K562 (cell line): Measurements from ENCODE around the gene GABPB2. TPM values are rescaled to one million over a fixed set of nuclear protein-coding genes. Genes with fewer than 3 reads are reported as not detected.

Experiments used
- ATAC-seq: fragments of 200-7000 bp; cut with Tn5 transposase; 3 replicates; pipeline ENCODE4 v1.9.1; 2020; ENCODE audit warnings: moderate library complexity
- BruUV-seq: library from RNA; stranded (reverse); fragments of 400-500 nt; replicated peaks from 2 replicates; lab custom pipeline; 2021; lab: Mats Ljungman, UMichigan
- CTCF ChIA-PET: fragments of 300-600 bp; formaldehyde crosslinking; extraction: SDS; loops from one replicate; lab custom pipeline; 2021; ENCODE audit warnings: low intra/inter-chr PET ratio; lab: Yijun Ruan, JAX
- POLR2A ChIA-PET: fragments of 300-600, 350-650 bp; sonication (Branson Sonifier 250); formaldehyde crosslinking; extraction: SDS; loops from one replicate; lab custom pipeline; 2021; ENCODE audit warnings: antibody characterized with exemption, inconsistent platforms; lab: Yijun Ruan, JAX
- DNase-seq, 4 experiments: peaks; one replicate each; pipeline versions ENCODE4 v3.0.0 to v3.0.0-alpha.2; 2011 to 2018; ENCODE audit warnings: low spot score in 3 of 4, mixed read lengths in 3 of 4; ENCODE audit errors: extremely low read depth in 1 of 4
- FAIRE-seq: peaks from 2 replicates; lab custom pipeline; 2011; peaks lifted over from hg19 to GRCh38; lab: Jason Lieb, UNC
- H2AFZ ChIP-seq: 2 replicates; pipeline ENCODE4 v1.6.0; 2011; ENCODE audit warnings: low read depth, low read length, control low read depth, inconsistent platforms
- H3K27ac ChIP-seq: fragments of 200-600 bp; 3 replicates; pipeline ENCODE4 v1.8.0; 2011; ENCODE audit warnings: low read depth, mild to moderate bottlenecking, control low read depth, inconsistent platforms, low read length, moderate library complexity, mixed read lengths; ENCODE audit errors: extremely low read depth
- H3K27me3 ChIP-seq, 2 experiments: fragments of 300-600 bp in 1 of 2; 2 replicates in 1 of 2; 3 replicates in 1 of 2; pipeline versions ENCODE4 v1.6.0 to v1.8.0; 2011; ENCODE audit warnings: inconsistent platforms in 2 of 2, low read length in 2 of 2, mild to moderate bottlenecking in 1 of 2, mixed read lengths in 1 of 2, moderate library complexity in 1 of 2; ENCODE audit not compliant: control insufficient read depth in 2 of 2, insufficient read depth in 2 of 2
- H3K36me3 ChIP-seq: fragments of 300-600 bp; 3 replicates; pipeline ENCODE4 v1.8.0; 2011; ENCODE audit warnings: mild to moderate bottlenecking, low read length, inconsistent platforms; ENCODE audit not compliant: control insufficient read depth, insufficient read depth
- H3K4me1 ChIP-seq, 2 experiments: fragments of 200-600 bp in 1 of 2; replicated peaks in 1 of 2; 2 replicates in 1 of 2; 3 replicates in 1 of 2; pipeline versions ENCODE4 v1.5.1 to v1.8.0; 2011; ENCODE audit warnings: inconsistent platforms in 2 of 2, low read length in 2 of 2, mild to moderate bottlenecking in 1 of 2, mixed read lengths in 1 of 2, moderate library complexity in 1 of 2; ENCODE audit not compliant: control insufficient read depth in 2 of 2, insufficient read depth in 2 of 2
- H3K4me2 ChIP-seq: 2 replicates; pipeline ENCODE4 v1.6.1; 2011; ENCODE audit warnings: low read length, control low read depth, inconsistent platforms, mixed read lengths; ENCODE audit not compliant: insufficient read depth
- H3K4me3 ChIP-seq: fragments of 200-600 bp; sonication (generic), shearing (Covaris generic); 2 replicates; pipeline ENCODE4 v1.5.1; 2016; ENCODE audit warnings: control low read depth, inconsistent platforms
- H3K79me2 ChIP-seq: fragments of 200-600 bp; 3 replicates; pipeline ENCODE4 v1.8.0; 2011; ENCODE audit warnings: low read length, inconsistent platforms; ENCODE audit not compliant: control insufficient read depth, insufficient read depth
- H3K9ac ChIP-seq, 2 experiments: 2 replicates each; pipeline versions ENCODE4 v1.6.0 to v1.6.1; 2011; ENCODE audit warnings: low read depth in 2 of 2, low read length in 2 of 2, control low read depth in 1 of 2, inconsistent platforms in 1 of 2, mild to moderate bottlenecking in 1 of 2, mixed read lengths in 1 of 2; ENCODE audit not compliant: insufficient read depth in 1 of 2
- H3K9me1 ChIP-seq: one replicate; pipeline ENCODE4 v1.6.0; 2011; ENCODE audit warnings: inconsistent platforms, mild to moderate bottlenecking, low read length, moderate library complexity; ENCODE audit not compliant: control insufficient read depth, insufficient read depth
- H3K9me3 ChIP-seq: replicated peaks from 2 replicates; pipeline ENCODE4 v1.5.1; 2011; ENCODE audit warnings: low read depth, low read length, inconsistent platforms; ENCODE audit not compliant: control insufficient read depth, insufficient read depth
- H4K20me1 ChIP-seq: replicated peaks from 2 replicates; pipeline ENCODE4 v1.6.1; 2011; ENCODE audit warnings: low read length, inconsistent platforms, mixed read lengths; ENCODE audit not compliant: control insufficient read depth, insufficient read depth
- FOXJ3 ChIP-seq: sonication (generic); formaldehyde crosslinking; IDR thresholded peaks from 2 replicates; pipeline ENCODE4 v1.4.0; 2020; ENCODE audit warnings: mild to moderate bottlenecking, missing genetic modification reagents
- WGBS: fragments of 100-300 bp; shearing (Covaris generic); methylation state at CpG from one replicate; pipeline ENCODE4 v1.1.6; 2016; ENCODE audit warnings: low coverage, mixed read lengths; ENCODE audit not compliant: insufficient coverage; ENCODE audit errors: missing lambda C conversion rate; 5-methylcytosine and 5-hydroxymethylcytosine counted together
- in situ Hi-C: fragments of 300-500 bp; cut with MboI; formaldehyde crosslinking; loops from 4 replicates; pipeline ENCODE4 v1.15.0; 2018; ENCODE audit warnings: inconsistent platforms, mixed read lengths
- intact Hi-C: fragments of 100-400 bp; cut with micrococcal nuclease; formaldehyde crosslinking; loops from 2 replicates; pipeline ENCODE4 v1.14.2; 2022
- polyA plus RNA-seq, 8 experiments: library from polyadenylated mRNA; depleted of rRNA in 4 of 8; stranded (reverse) in 5 of 8; unstranded in 3 of 8; fragments of >200 nt; fragmentation: Nextera tagmentation in 2 of 8; fragmentation: Illumina TruSeq in 1 of 8; extraction: Ambion mirVana in 2 of 8; extraction: Trizol in 1 of 8; gene quantifications; 2 replicates each; pipeline versions ENCODE4 v1.2.1 to v1.2.3, GENCODE V29; 2011 to 2014; ENCODE audit warnings: inconsistent platforms in 1 of 8, missing spikeins in 1 of 8
- total RNA-seq, 7 experiments: library from RNA; depleted of rRNA in 6 of 7; stranded (reverse); fragments of >200 nt in 6 of 7; fragmentation: Illumina TruSeq in 2 of 7; extraction: Trizol in 2 of 7; gene quantifications; 2 replicates each; pipeline versions ENCODE4 v1.2.1 to v1.2.3, GENCODE V29; 2011 to 2021; ENCODE audit warnings: low replicate concordance in 1 of 7
- TF ChIP-seq, protein P1 (sequence below), 3 experiments: IDR thresholded peaks in 2 of 3; conservative IDR thresholded peaks in 1 of 3; 2 replicates each; pipeline ENCODE4 v1.5.1; 2011 to 2012; ENCODE audit warnings: low read length in 3 of 3, mild to moderate bottlenecking in 3 of 3, control low read depth in 2 of 3, improper control_type of control experiment in 1 of 3, inconsistent platforms in 1 of 3, low read depth in 1 of 3, mixed read lengths in 1 of 3, moderate library complexity in 1 of 3; ENCODE audit not compliant: insufficient read depth in 2 of 3

The GABPB2 gene
- total and polyA plus RNA-seq, 9 of the 15 experiments (the other 6 are each of a cell fraction or from before 2014, with no cell fraction given): 2.2 to 13.3 (median 6.1) TPM

DNA sequence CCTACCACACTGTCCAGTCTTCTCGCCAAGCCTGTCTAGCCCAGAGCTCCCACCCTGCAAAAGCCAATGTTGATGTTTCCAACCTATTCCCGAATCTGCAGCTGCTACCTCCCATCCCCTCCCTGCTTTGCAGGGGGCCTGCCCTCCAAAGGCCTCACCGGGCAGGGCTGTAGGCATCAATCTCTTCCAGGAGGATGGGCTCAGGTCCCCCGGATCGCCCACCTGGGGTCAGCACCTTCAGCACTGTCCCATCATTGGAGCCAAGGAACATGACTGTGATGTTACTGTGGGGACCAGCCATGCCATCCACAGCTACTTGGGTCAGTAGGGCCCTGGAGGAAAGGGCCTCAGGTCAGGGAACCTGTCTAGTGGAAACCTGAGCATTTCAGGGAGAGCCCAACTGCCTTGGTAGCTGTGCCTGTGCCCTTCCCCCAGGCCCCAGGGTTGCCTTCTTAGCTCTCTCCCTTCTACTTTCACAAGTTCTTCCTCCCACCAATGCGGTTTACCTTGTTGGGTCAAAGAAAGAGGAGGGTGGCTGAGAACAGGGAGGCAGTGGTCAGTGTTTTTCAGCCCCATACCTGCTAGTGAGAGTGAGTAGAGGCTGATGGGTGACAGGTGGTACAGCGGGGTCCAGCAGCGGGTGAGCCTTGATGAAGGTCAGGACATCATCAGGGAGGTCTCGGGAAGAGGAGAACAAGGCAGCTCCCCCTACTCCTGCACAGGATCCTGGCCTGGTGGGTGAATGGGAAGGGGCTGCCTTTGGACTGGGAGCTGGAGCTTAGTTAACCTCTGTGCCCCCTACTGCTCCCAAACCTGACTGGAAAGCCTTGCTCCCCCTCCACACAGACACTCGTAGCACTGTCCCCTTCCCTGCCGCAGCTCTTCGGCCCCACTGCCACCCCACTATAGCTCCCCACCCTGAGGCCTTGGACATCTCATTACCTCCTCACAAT is 65.1 kb downstream of the GABPB2 start:
- H2AFZ ChIP-seq: no peak overlapping the region
- peak; percentile 63; the same call in 2 of the 3 replicates for ATAC-seq
- CTCF ChIA-PET: no interaction called here
- peaks cover 6% of the 10 kb centered on the region; the same call in 1 of the 2 replicates for H4K20me1 ChIP-seq
- no peak overlapping the region for H3K27ac ChIP-seq
- H3K4me3 ChIP-seq: no peak overlapping the region
- TF ChIP-seq, protein P1, sequence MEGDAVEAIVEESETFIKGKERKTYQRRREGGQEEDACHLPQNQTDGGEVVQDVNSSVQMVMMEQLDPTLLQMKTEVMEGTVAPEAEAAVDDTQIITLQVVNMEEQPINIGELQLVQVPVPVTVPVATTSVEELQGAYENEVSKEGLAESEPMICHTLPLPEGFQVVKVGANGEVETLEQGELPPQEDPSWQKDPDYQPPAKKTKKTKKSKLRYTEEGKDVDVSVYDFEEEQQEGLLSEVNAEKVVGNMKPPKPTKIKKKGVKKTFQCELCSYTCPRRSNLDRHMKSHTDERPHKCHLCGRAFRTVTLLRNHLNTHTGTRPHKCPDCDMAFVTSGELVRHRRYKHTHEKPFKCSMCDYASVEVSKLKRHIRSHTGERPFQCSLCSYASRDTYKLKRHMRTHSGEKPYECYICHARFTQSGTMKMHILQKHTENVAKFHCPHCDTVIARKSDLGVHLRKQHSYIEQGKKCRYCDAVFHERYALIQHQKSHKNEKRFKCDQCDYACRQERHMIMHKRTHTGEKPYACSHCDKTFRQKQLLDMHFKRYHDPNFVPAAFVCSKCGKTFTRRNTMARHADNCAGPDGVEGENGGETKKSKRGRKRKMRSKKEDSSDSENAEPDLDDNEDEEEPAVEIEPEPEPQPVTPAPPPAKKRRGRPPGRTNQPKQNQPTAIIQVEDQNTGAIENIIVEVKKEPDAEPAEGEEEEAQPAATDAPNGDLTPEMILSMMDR (IDR thresholded peaks at IDR 0.05 in 2 of 3, conservative IDR thresholded peaks at IDR 0.05 in 1 of 3; ENCODE audit: insufficient read depth in 2 of 3, low read depth in 1 of 3, low read length in 3 of 3): peak; percentile 26 to 31 (median 30); a peak in 4 of 6 replicates
- TF ChIP-seq FOXJ3 (CRISPR knock-in tag): no peak
- H3K27me3 ChIP-seq: no peaks in the 10 kb centered on the region; a peak in 1 of 5 replicates
- peak; percentile 75 for FAIRE-seq
- H3K79me2 ChIP-seq: no peaks in the 10 kb centered on the region
- H3K9me3 ChIP-seq: no peaks in the 10 kb centered on the region
- in situ Hi-C loops: no loop called here
- 33% methylated on average over 10 of the region's 12 CpGs for WGBS
- H3K36me3 ChIP-seq: no peaks in the 10 kb centered on the region
- no peaks in the 10 kb centered on the region for H3K9me1 ChIP-seq
- no TSS peak for BruUV-seq
- H3K9ac ChIP-seq: no peak overlapping the region
- H3K4me1 ChIP-seq: peaks cover 0 to 25% of the 10 kb centered on the region in 2 experiments; a peak in 2 of 5 replicates
- intact Hi-C loops: no loop called here
- DNase-seq: peak in 1 of 4 experiments; percentile 25
- no peak overlapping the region for H3K4me2 ChIP-seq
- POLR2A ChIA-PET: interaction anchor here (0.5 to 1.7 kb wide), 5 partner anchors 9 to 40 kb away, joined by 3 to 7 read pairs (median 4); partner anchors contain the start of gene TNFAIP8L2
